Body of pancreas (tissue), 4 donors: Measurements from ENCODE around the gene GGN. TPM values are rescaled to one million over a fixed set of nuclear protein-coding genes. Genes with fewer than 3 reads are reported as not detected.

Experiments
- ATAC-seq: fragments of 150-250 bp; one replicate; pipeline ENCODE4 v1.9.1; 2016
- DNase-seq, 4 donors: peaks; one replicate each; pipeline ENCODE4 v3.0.0-alpha.2; 2019
- H3K27ac ChIP-seq, 4 donors: fragments of 200-600 bp; sonication (generic); 1 replicate in 3 of 4; 2 replicates in 1 of 4; pipeline versions ENCODE4 v1.5.1 to v1.6.1; 2016 to 2019; ENCODE audit warnings: mild to moderate bottlenecking in 1 of 4, mixed read lengths in 1 of 4, moderate library complexity in 1 of 4
- H3K27me3 ChIP-seq, 2 donors: fragments of 200-600 bp; sonication (generic); one replicate each; pipeline ENCODE4 v1.6.0; 2016; ENCODE audit warnings: mild to moderate bottlenecking in 1 of 2
- H3K36me3 ChIP-seq, 2 donors: fragments of 200-600 bp; sonication (generic); replicated peaks in 1 of 2; 2 replicates each; pipeline ENCODE4 v1.5.1; 2016; ENCODE audit warnings: low read depth in 2 of 2; ENCODE audit not compliant: insufficient read depth in 1 of 2
- H3K4me1 ChIP-seq: fragments of 200-600 bp; sonication (generic); one replicate; pipeline ENCODE4 v1.6.0; 2016
- H3K4me3 ChIP-seq, 2 donors: fragments of 200-600 bp; sonication (generic); 1 replicate in 1 of 2; 2 replicates in 1 of 2; pipeline ENCODE4 v1.5.1; 2016 to 2019
- H3K9me3 ChIP-seq, 3 donors: fragments of 200-600 bp; sonication (generic); 1 replicate in 2 of 3; 2 replicates in 1 of 3; pipeline ENCODE4 v1.5.1; 2016
- CTCF ChIP-seq, 7 experiments: fragments of 450-650 bp in 4 of 7; fragments of 200-600 bp in 3 of 7; sonication (generic) in 3 of 7; IDR thresholded peaks; one replicate each; pipeline ENCODE4 v1.5.1; 2016 to 2019; ENCODE audit warnings: antibody characterized with exemption in 7 of 7
- POLR2A ChIP-seq, 3 donors: fragments of 450-650 bp; IDR thresholded peaks; one replicate each; pipeline ENCODE4 v1.6.1; 2016; ENCODE audit warnings: antibody characterized with exemption in 3 of 3, mild to moderate bottlenecking in 2 of 3
- WGBS, 2 donors: methylation state at CpG; one replicate each; pipeline ENCODE4 v1.1.5; 2017; 5-methylcytosine and 5-hydroxymethylcytosine counted together
- intact Hi-C: fragments of 100-400 bp; cut with DNase I; formaldehyde crosslinking; loops from one replicate; pipeline ENCODE4 v1.15.1; 2023
- total RNA-seq, 2 donors: library from RNA; depleted of rRNA; stranded (reverse); fragments of >200 nt; gene quantifications; one replicate each; pipeline ENCODE4 v1.1.0, GENCODE V29; 2016

GGN gene
- total RNA-seq, 2 donors from 2014 or later = 0.78 TPM; not detected in 1

GRCh38 chr19:38359242-38360021 is 28.4 kb downstream of the GGN start:
- WGBS, 2 donors = 39 to 58% methylated on average over 8 to 18 of the region's 18 CpGs
- no peak overlapping the region for H3K27ac ChIP-seq
- H3K4me3 ChIP-seq = no peak overlapping the region
- no peak for TF ChIP-seq CTCF (IDR thresholded peaks at IDR 0.05)
- no peak for TF ChIP-seq POLR2A (IDR thresholded peaks at IDR 0.05)
- peaks cover 0 to 5% of the 10 kb centered on the region in 2 donors for H3K27me3 ChIP-seq
- H3K9me3 ChIP-seq = no peaks in the 10 kb centered on the region
- peaks cover 15% of the 10 kb centered on the region for H3K4me1 ChIP-seq
- intact Hi-C loops = no loop called here
- no peaks in the 10 kb centered on the region for H3K36me3 ChIP-seq
- DNase-seq (no peak), ATAC-seq (no peak)

- H3K27ac ChIP-seq = no peak overlapping the region
- intact Hi-C loops = no loop called here
- H3K4me1 ChIP-seq = peaks cover 15% of the 10 kb centered on the region
- H3K4me3 ChIP-seq = no peak overlapping the region
- TF ChIP-seq POLR2A (IDR thresholded peaks at IDR 0.05) (no peak), CTCF (IDR thresholded peaks at IDR 0.05) (no peak)
- H3K36me3 ChIP-seq = no peaks in the 10 kb centered on the region
- peaks cover 0 to 5% of the 10 kb centered on the region in 2 donors for H3K27me3 ChIP-seq
- ATAC-seq (no peak), DNase-seq (no peak)
- no peaks in the 10 kb centered on the region for H3K9me3 ChIP-seq
- 28 to 40% methylated on average over 5 of the region's 5 CpGs for WGBS, 2 donors
Observed at GRCh38 chr19:38358071-38358470, 29.8 kb downstream of the GGN start.

- no peak for ATAC-seq
Observed at GRCh38 chr19:38355728-38356725, 31.8 kb downstream of the GGN start.

GRCh38 chr19:38352611-38353010 is 35.2 kb downstream of the GGN start:
- Histone ChIP-seq H3K4me3 (no peak overlapping the region), H3K36me3 (no peaks in the 10 kb centered on the region), H3K9me3 (no peaks in the 10 kb centered on the region), H3K4me1 (no peaks in the 10 kb centered on the region), H3K27me3 (no peaks in the 10 kb centered on the region), H3K27ac (no peak overlapping the region)
- TF ChIP-seq POLR2A (IDR thresholded peaks at IDR 0.05) = no peak
- no peak for TF ChIP-seq CTCF (IDR thresholded peaks at IDR 0.05)
- ATAC-seq (no peak), DNase-seq (no peak)
- WGBS, 2 donors = 60 to 61% methylated on average over 8 of the region's 8 CpGs
- intact Hi-C loops = no loop called here

More at GRCh38 chr19:38355728-38356725, 31.8 kb downstream of the GGN start:
- intact Hi-C loops = no loop called here
- Histone ChIP-seq H3K4me1 (no peaks in the 10 kb centered on the region), H3K27ac (no peak overlapping the region), H3K27me3 (peaks cover 0 to 5% of the 10 kb centered on the region in 2 donors), H3K36me3 (no peaks in the 10 kb centered on the region), H3K9me3 (no peaks in the 10 kb centered on the region), H3K4me3 (no peak overlapping the region)
- DNase-seq = no peak
- TF ChIP-seq POLR2A (IDR thresholded peaks at IDR 0.05) = no peak
- TF ChIP-seq CTCF (IDR thresholded peaks at IDR 0.05) = no peak
- WGBS, 2 donors = 50 to 61% methylated on average over 16 of the region's 16 CpGs
